Activated CD8-positive, alpha-beta T cell treated with anti-CD3 and anti-CD28 coated beads, Interleukin-2, amount 10 ng/mL, durations not matched to agents 7 days and 5 days (primary cell): ENCODE measurements around the gene SLC2A9. TPM values are rescaled to one million over a fixed set of nuclear protein-coding genes. Genes with fewer than 3 reads are reported as not detected.

Experiments used
- ATAC-seq: fragments of 150-1000 bp; cut with Tn5 transposase; one replicate; pipeline ENCODE4 v1.10.0; 2021; ENCODE audit warnings: moderate library complexity
- CTCF ChIA-PET: fragments of 350-600 bp; sonication (Branson Sonifier 250); formaldehyde crosslinking; loops from one replicate; lab custom pipeline; 2021; ENCODE audit warnings: antibody characterized with exemption; lab: Charles Lee
- POLR2A ChIA-PET: fragments of 350-600 bp; sonication (Branson Sonifier 250); formaldehyde crosslinking; loops from one replicate; lab custom pipeline; 2021; ENCODE audit warnings: antibody characterized with exemption; lab: Charles Lee
- DNase-seq: peaks from one replicate; pipeline ENCODE4 v3.0.0-alpha.2; 2020
- H3K27ac Mint-ChIP-seq: one replicate; pipeline ENCODE4 v1.8.0; 2021; ENCODE audit warnings: mild to moderate bottlenecking, mixed read lengths
- H3K27me3 Mint-ChIP-seq: one replicate; pipeline ENCODE4 v1.8.0; 2021; ENCODE audit warnings: low read depth, mixed read lengths
- H3K36me3 Mint-ChIP-seq: one replicate; pipeline ENCODE4 v1.8.0; 2021; ENCODE audit warnings: low read depth, mixed read lengths
- H3K4me1 Mint-ChIP-seq: one replicate; pipeline ENCODE4 v1.8.0; 2021; ENCODE audit warnings: low read depth, mixed read lengths
- H3K4me3 Mint-ChIP-seq: one replicate; pipeline ENCODE4 v1.8.0; 2021; ENCODE audit warnings: mild to moderate bottlenecking, mixed read lengths
- H3K9me3 Mint-ChIP-seq: one replicate; pipeline ENCODE4 v1.8.0; 2022; ENCODE audit warnings: mixed read lengths; ENCODE audit not compliant: insufficient read depth
- total RNA-seq, 2 experiments: library from RNA; stranded (reverse); gene quantifications; one replicate each; pipeline ENCODE4 v1.2.3, GENCODE V29; 2021

The SLC2A9 gene
- total RNA-seq, 2 experiments from 2014 or later: 1.3 to 1.7 TPM

GRCh38 chr4:10025230-10025806 is 4.0 kb upstream of the SLC2A9 start:
- H3K27ac Mint-ChIP-seq: no peak overlapping the region
- no peaks in the 10 kb centered on the region for H3K4me1 Mint-ChIP-seq
- H3K36me3 Mint-ChIP-seq: no peaks in the 10 kb centered on the region
- peaks cover 12% of the 10 kb centered on the region for H3K27me3 Mint-ChIP-seq
- ATAC-seq (no peak), DNase-seq (no peak)
- no peaks in the 10 kb centered on the region for H3K9me3 Mint-ChIP-seq
- ChIA-PET CTCF (interaction anchor here (1.3 to 1.8 kb wide), 2 partner anchors 10 to 15 kb away, joined by 3 to 6 read pairs; no protein-coding TSS in a partner anchor), POLR2A (no interaction called here)
- no peak overlapping the region for H3K4me3 Mint-ChIP-seq

GRCh38 chr4:10024303-10024702 is 3.0 kb upstream of the SLC2A9 start:
- Mint-ChIP-seq H3K4me1 (peaks cover 5% of the 10 kb centered on the region), H3K27ac (no peak overlapping the region), H3K36me3 (no peaks in the 10 kb centered on the region), H3K9me3 (no peaks in the 10 kb centered on the region), H3K27me3 (peaks cover 12% of the 10 kb centered on the region), H3K4me3 (no peak overlapping the region)
- no peak for DNase-seq
- ATAC-seq: no peak
- ChIA-PET POLR2A (interaction anchor here (1.0 kb wide), 1 partner anchor 10 kb away, joined by 3 read pairs; no protein-coding TSS in a partner anchor), CTCF (interaction anchor here (1.3 kb wide), 1 partner anchor 16 kb away, joined by 3 read pairs; no protein-coding TSS in a partner anchor)

- Mint-ChIP-seq H3K27ac (no peak overlapping the region), H3K27me3 (peaks cover 12% of the 10 kb centered on the region), H3K9me3 (no peaks in the 10 kb centered on the region), H3K4me3 (no peak overlapping the region), H3K4me1 (peaks cover 8% of the 10 kb centered on the region), H3K36me3 (no peaks in the 10 kb centered on the region)
- DNase-seq (no peak), ATAC-seq (no peak)
- CTCF ChIA-PET: interaction anchor here (1.3 kb wide), 1 partner anchor 9 kb away, joined by 8 read pairs; no protein-coding TSS in a partner anchor
- POLR2A ChIA-PET: interaction anchor here (1.0 kb wide), 1 partner anchor 10 kb away, joined by 3 read pairs; no protein-coding TSS in a partner anchor
Observed at GRCh38 chr4:10023806-10024205, 2.5 kb upstream of the SLC2A9 start.

- CTCF ChIA-PET: interaction anchor here (1.3 kb wide), 1 partner anchor 8 kb away, joined by 8 read pairs; no protein-coding TSS in a partner anchor
- no peak overlapping the region for H3K4me3 Mint-ChIP-seq
Observed at GRCh38 chr4:10023050-10023419, 1.7 kb upstream of the SLC2A9 start.

GRCh38 chr4:10022346-10023049 is 1.2 kb upstream of the SLC2A9 start:
- H3K4me1 Mint-ChIP-seq: peaks cover 15% of the 10 kb centered on the region
- DNase-seq (no peak), ATAC-seq (no peak)
- H3K27ac Mint-ChIP-seq: no peak overlapping the region
- H3K36me3 Mint-ChIP-seq: no peaks in the 10 kb centered on the region
- H3K9me3 Mint-ChIP-seq: no peaks in the 10 kb centered on the region
- peaks cover 12% of the 10 kb centered on the region for H3K27me3 Mint-ChIP-seq
- CTCF ChIA-PET: interaction anchor here (1.3 kb wide), 1 partner anchor 8 kb away, joined by 8 read pairs; no protein-coding TSS in a partner anchor
- H3K4me3 Mint-ChIP-seq: no peak overlapping the region
- POLR2A ChIA-PET: no interaction called here

More at GRCh38 chr4:10023050-10023419, 1.7 kb upstream of the SLC2A9 start:
- ATAC-seq (no peak), DNase-seq (no peak)
- POLR2A ChIA-PET: no interaction called here
- no peaks in the 10 kb centered on the region for H3K9me3 Mint-ChIP-seq
- no peaks in the 10 kb centered on the region for H3K36me3 Mint-ChIP-seq
- H3K27me3 Mint-ChIP-seq: peaks cover 12% of the 10 kb centered on the region
- H3K4me1 Mint-ChIP-seq: peaks cover 15% of the 10 kb centered on the region
- H3K27ac Mint-ChIP-seq: no peak overlapping the region

GRCh38 chr4:10021653-10022023 is 341 bp upstream of the SLC2A9 start:
- POLR2A ChIA-PET: no interaction called here
- CTCF ChIA-PET: no interaction called here
- Mint-ChIP-seq H3K4me1 (peaks cover 15% of the 10 kb centered on the region), H3K9me3 (no peaks in the 10 kb centered on the region), H3K27me3 (peaks cover 10% of the 10 kb centered on the region), H3K27ac (no peak overlapping the region), H3K36me3 (no peaks in the 10 kb centered on the region), H3K4me3 (no peak overlapping the region)
- no peak for ATAC-seq
- DNase-seq: no peak

- no peak for ATAC-seq
- CTCF ChIA-PET: interaction anchor here (0.6 to 1.6 kb wide), 4 partner anchors 12 to 317 kb away, joined by 3 to 8 read pairs (median 5); no protein-coding TSS in a partner anchor
- H3K36me3 Mint-ChIP-seq: no peaks in the 10 kb centered on the region
- POLR2A ChIA-PET: interaction anchor here (0.6 kb wide), 1 partner anchor 259 kb away, joined by 3 read pairs; no protein-coding TSS in a partner anchor
- H3K4me3 Mint-ChIP-seq: no peak overlapping the region
- peaks cover 2% of the 10 kb centered on the region for H3K27me3 Mint-ChIP-seq
- H3K4me1 Mint-ChIP-seq: peaks cover 20% of the 10 kb centered on the region
- no peaks in the 10 kb centered on the region for H3K9me3 Mint-ChIP-seq
- peak overlapping the region; percentile 67 for H3K27ac Mint-ChIP-seq
- DNase-seq: no peak
Observed at GRCh38 chr4:10020106-10020505, 1.2 kb downstream of the SLC2A9 start.

- no peaks in the 10 kb centered on the region for H3K36me3 Mint-ChIP-seq
- DNase-seq: no peak
- H3K9me3 Mint-ChIP-seq: no peaks in the 10 kb centered on the region
- no peak for ATAC-seq
- H3K27ac Mint-ChIP-seq: peak overlapping the region; percentile 92
- POLR2A ChIA-PET: interaction anchor here (0.7 to 1.0 kb wide), 2 partner anchors 13 to 128 kb away, joined by 3 read pairs; no protein-coding TSS in a partner anchor
- peak overlapping the region; percentile 76 for H3K4me3 Mint-ChIP-seq
- peaks cover 2% of the 10 kb centered on the region for H3K27me3 Mint-ChIP-seq
- peaks cover 25% of the 10 kb centered on the region for H3K4me1 Mint-ChIP-seq
- CTCF ChIA-PET: interaction anchor here (0.6 to 1.6 kb wide), 10 partner anchors 10 to 316 kb away, joined by 3 to 9 read pairs (median 4); no protein-coding TSS in a partner anchor
Observed at GRCh38 chr4:10019521-10020051, 1.7 kb downstream of the SLC2A9 start.

- Mint-ChIP-seq H3K4me1 (peaks cover 31% of the 10 kb centered on the region), H3K4me3 (peak overlapping the region; percentile 76), H3K36me3 (no peaks in the 10 kb centered on the region), H3K9me3 (no peaks in the 10 kb centered on the region), H3K27ac (peak overlapping the region; percentile 92), H3K27me3 (peaks cover under 1% of the 10 kb centered on the region)
- DNase-seq (peak; percentile 96), ATAC-seq (peak; percentile 100)
- CTCF ChIA-PET: interaction anchor here (0.6 to 1.6 kb wide), 8 partner anchors 9 to 316 kb away, joined by 3 to 9 read pairs (median 6); no protein-coding TSS in a partner anchor
- POLR2A ChIA-PET: interaction anchor here (0.7 to 1.0 kb wide), 2 partner anchors 14 to 127 kb away, joined by 3 read pairs; no protein-coding TSS in a partner anchor
Observed at GRCh38 chr4:10018818-10019461, 2.4 kb downstream of the SLC2A9 start.

- no peak for DNase-seq
- Mint-ChIP-seq H3K4me3 (no peak overlapping the region), H3K27ac (no peak overlapping the region), H3K36me3 (no peaks in the 10 kb centered on the region), H3K4me1 (peaks cover 34% of the 10 kb centered on the region), H3K9me3 (no peaks in the 10 kb centered on the region), H3K27me3 (no peaks in the 10 kb centered on the region)
- ChIA-PET CTCF (interaction anchor here (0.8 to 4.6 kb wide), 4 partner anchors 118 to 312 kb away, joined by 3 to 86 read pairs (median 32); no protein-coding TSS in a partner anchor), POLR2A (no interaction called here)
- no peak for ATAC-seq
Observed at GRCh38 chr4:10017037-10017893, 4.0 kb downstream of the SLC2A9 start.
